Upper lobe of left lung (tissue), 4 donors: ENCODE data around the gene DESI2.

Experiments
- CTCF ChIP-seq, 6 experiments: fragments of 450-650 bp in 4 of 6; fragments of 200-600 bp in 2 of 6; sonication (generic) in 2 of 6; IDR thresholded peaks; one replicate each; pipeline ENCODE4 v1.5.1; 2016 to 2019; ENCODE audit warnings: antibody characterized with exemption in 6 of 6
- EP300 ChIP-seq, 4 donors: sonication (generic); formaldehyde crosslinking; IDR thresholded peaks; one replicate each; pipeline ENCODE4 v1.5.1; 2017; ENCODE audit warnings: antibody characterized with exemption in 4 of 4, control low read depth in 2 of 4
- POLR2A ChIP-seq, 4 donors: fragments of 450-650 bp; IDR thresholded peaks; one replicate each; pipeline ENCODE4 v1.5.1; 2016 to 2017; ENCODE audit warnings: antibody characterized with exemption in 4 of 4, mild to moderate bottlenecking in 2 of 4
- POLR2AphosphoS5 ChIP-seq, 2 donors: sonication (generic); formaldehyde crosslinking; IDR thresholded peaks; one replicate each; pipeline ENCODE4 v1.5.1; 2017; ENCODE audit warnings: antibody characterized with exemption in 2 of 2

GRCh38 chr1:244642988-244643387 lies 9.9 kb upstream of the DESI2 start:
- TF ChIP-seq CTCF (IDR thresholded peaks at IDR 0.05) = no peak
- TF ChIP-seq POLR2A (IDR thresholded peaks at IDR 0.05) = no peak
- no peak for TF ChIP-seq POLR2AphosphoS5 (IDR thresholded peaks at IDR 0.05)
- no peak for TF ChIP-seq EP300 (IDR thresholded peaks at IDR 0.05)
